Stomach (tissue), 4 donors: Measurements from ENCODE around the gene GDPGP1.

ENCODE experiments used
- EP300 ChIP-seq: sonication (generic); formaldehyde crosslinking; IDR thresholded peaks from one replicate; pipeline ENCODE4 v1.6.1; 2017; ENCODE audit warnings: antibody characterized with exemption
- POLR2A ChIP-seq, 4 donors: fragments of 450-650 bp; IDR thresholded peaks; one replicate each; pipeline ENCODE4 v1.6.1; 2016; ENCODE audit warnings: antibody characterized with exemption in 4 of 4, control low read depth in 2 of 4, mild to moderate bottlenecking in 1 of 4, moderate library complexity in 1 of 4
- POLR2AphosphoS5 ChIP-seq, 3 donors: sonication (generic); formaldehyde crosslinking; IDR thresholded peaks; one replicate each; pipeline ENCODE4 v1.6.1; 2016; ENCODE audit warnings: antibody characterized with exemption in 3 of 3
- TF ChIP-seq, protein P1 (sequence below), 7 experiments: fragments of 450-650 bp in 4 of 7; fragments of 200-600 bp in 3 of 7; sonication (generic) in 3 of 7; IDR thresholded peaks; one replicate each; pipeline ENCODE4 v1.5.1; 2016 to 2019; ENCODE audit warnings: antibody characterized with exemption in 7 of 7, control low read depth in 2 of 7, mild to moderate bottlenecking in 1 of 7

DNA sequence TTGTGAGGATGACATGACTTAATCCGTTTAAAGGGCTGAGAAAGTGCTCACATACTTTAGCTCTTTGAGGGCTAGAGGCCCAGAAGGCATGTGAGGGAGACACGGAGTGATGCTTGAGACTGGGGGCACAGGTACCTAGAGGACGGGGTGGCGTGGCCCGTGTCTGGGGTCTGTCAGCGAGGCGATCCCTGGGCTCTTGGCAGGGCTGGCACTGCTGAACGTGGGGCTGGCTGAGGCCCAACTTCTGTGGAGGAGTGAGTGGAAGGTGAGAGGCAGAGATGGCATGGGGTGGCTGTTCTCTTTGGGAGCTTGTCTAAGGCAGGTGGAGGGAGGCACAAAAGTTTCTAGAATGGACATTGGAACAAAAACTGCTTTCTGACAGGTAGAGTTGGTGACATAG lies 23.4 kb upstream of the GDPGP1 start:
- TF ChIP-seq POLR2A (IDR thresholded peaks at IDR 0.05) (no peak), EP300 (no peak), POLR2AphosphoS5 (IDR thresholded peaks at IDR 0.05) (no peak)
- TF ChIP-seq, protein P1, sequence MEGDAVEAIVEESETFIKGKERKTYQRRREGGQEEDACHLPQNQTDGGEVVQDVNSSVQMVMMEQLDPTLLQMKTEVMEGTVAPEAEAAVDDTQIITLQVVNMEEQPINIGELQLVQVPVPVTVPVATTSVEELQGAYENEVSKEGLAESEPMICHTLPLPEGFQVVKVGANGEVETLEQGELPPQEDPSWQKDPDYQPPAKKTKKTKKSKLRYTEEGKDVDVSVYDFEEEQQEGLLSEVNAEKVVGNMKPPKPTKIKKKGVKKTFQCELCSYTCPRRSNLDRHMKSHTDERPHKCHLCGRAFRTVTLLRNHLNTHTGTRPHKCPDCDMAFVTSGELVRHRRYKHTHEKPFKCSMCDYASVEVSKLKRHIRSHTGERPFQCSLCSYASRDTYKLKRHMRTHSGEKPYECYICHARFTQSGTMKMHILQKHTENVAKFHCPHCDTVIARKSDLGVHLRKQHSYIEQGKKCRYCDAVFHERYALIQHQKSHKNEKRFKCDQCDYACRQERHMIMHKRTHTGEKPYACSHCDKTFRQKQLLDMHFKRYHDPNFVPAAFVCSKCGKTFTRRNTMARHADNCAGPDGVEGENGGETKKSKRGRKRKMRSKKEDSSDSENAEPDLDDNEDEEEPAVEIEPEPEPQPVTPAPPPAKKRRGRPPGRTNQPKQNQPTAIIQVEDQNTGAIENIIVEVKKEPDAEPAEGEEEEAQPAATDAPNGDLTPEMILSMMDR (IDR thresholded peaks at IDR 0.05) = no peak
